GM10266 (cell line): Measurements from ENCODE around the gene NFX1.

Source experiments
- DNase-seq: peaks from one replicate; pipeline ENCODE4 v3.0.0; 2012; ENCODE audit errors: extremely low spot score
- CTCF ChIP-seq: IDR thresholded peaks from 2 replicates; pipeline ENCODE4 v1.5.1; 2012; ENCODE audit warnings: mild to moderate bottlenecking, low read depth; ENCODE audit not compliant: control insufficient read depth, insufficient read depth; ENCODE audit errors: missing control alignments

The NFX1 gene

GRCh38 chr9:33293782-33294181, 3.5 kb downstream of the NFX1 start:
- no peak for DNase-seq
- TF ChIP-seq CTCF = no peak

GRCh38 chr9:33294670-33295432, 4.5 kb downstream of the NFX1 start:
- DNase-seq = no peak
- no peak for TF ChIP-seq CTCF

GRCh38 chr9:33295571-33295970, 5.3 kb downstream of the NFX1 start:
- DNase-seq = peak; percentile 58
- TF ChIP-seq CTCF = no peak

DNA sequence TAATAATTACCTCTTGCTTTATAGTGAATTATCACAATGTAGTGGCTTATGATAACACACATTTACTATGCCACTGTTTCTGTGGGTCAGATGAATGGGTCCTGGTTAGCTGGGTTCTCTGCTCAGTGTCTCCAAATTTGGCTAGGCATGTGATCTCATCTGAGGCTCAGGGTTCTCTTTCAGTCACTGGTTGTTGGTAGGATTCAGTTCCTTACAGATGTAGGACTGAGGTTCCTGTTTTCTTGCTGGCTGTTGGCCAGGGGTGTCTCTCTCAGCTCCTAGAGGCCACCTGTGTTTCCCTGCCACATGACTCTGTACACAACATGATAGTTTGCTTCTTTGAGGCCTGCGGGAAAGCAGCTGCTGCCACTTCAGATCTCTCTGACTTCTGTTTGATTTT, 7.1 kb downstream of the NFX1 start:
- no peak for TF ChIP-seq CTCF
- DNase-seq = peak; percentile 42

GRCh38 chr9:33300546-33300945, 10.2 kb downstream of the NFX1 start:
- no peak for DNase-seq
- no peak for TF ChIP-seq CTCF

DNA sequence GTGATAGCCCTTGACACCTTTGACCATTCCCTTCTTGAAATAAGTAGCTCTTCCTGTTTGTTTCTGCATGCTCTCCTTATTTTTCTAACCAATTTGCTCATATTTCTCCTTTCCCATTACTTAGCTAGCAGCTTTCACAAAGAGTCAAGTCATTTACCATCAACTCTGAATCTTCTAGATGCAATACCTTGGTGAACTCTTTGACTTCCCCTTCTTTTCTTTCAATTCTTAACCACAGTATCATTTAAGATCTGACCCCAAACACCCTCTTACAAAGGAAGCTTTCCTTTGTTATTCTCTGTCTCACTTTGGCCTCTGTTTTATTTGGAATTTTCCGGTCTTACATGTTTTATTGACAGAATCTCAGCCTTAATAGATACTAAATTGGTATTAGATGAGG, 14.0 kb downstream of the NFX1 start:
- TF ChIP-seq CTCF = no peak
- DNase-seq = peak; percentile 9

DNA sequence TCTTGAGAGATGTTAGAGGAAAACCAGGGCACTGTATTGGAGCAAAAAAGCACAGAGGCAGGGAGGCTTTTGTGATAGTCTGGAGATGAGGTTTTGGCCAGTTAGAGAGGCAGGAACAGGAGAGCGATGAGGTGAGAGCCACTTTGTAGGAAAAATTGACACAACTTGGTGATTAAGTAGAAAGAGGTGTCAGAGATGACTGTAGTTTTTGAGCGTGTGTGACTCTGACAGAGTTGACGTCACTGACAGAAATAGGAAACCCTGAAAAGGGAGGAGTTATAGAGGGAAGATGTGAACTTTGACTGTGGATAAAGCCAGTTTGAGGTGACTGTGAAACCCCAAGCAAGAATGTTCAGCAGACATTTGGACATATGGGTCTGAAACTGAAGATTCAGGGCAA, 15.7 kb downstream of the NFX1 start:
- no peak for TF ChIP-seq CTCF
- DNase-seq = no peak
